H1 (cell line): ENCODE data around the gene NLRX1. TPM values are rescaled to one million over a fixed set of nuclear protein-coding genes. Genes with fewer than 3 reads are reported as not detected.

Experiments
- CTCF ChIA-PET: fragments of 300-600 bp; sonication (Branson Sonifier 250); formaldehyde crosslinking; loops from one replicate; lab custom pipeline; 2021; ENCODE audit not compliant: partially characterized antibody; lab: Charles Lee
- POLR2A ChIA-PET: fragments of 300-600 bp; sonication (Branson Sonifier 250); formaldehyde crosslinking; loops from one replicate; lab custom pipeline; 2021; ENCODE audit warnings: inconsistent platforms; ENCODE audit not compliant: partially characterized antibody; lab: Charles Lee
- DNase-seq, 2 experiments: peaks; one replicate each; pipeline versions ENCODE4 v3.0.0 to v3.0.0-alpha.2; 2010 to 2022; ENCODE audit warnings: low spot score in 2 of 2, low read depth in 1 of 2, mixed read lengths in 1 of 2
- FAIRE-seq: peaks from 2 replicates; lab custom pipeline; 2011; peaks lifted over from hg19 to GRCh38; lab: Jason Lieb, UNC
- H2AFZ ChIP-seq: 2 replicates; pipeline ENCODE4 v1.8.1; 2012; ENCODE audit warnings: low read length, inconsistent platforms
- H2AK5ac ChIP-seq: 2 replicates; pipeline ENCODE4 v1.6.1; 2013; ENCODE audit warnings: low read depth, low read length
- H2BK120ac ChIP-seq: replicated peaks from 2 replicates; pipeline ENCODE3; 2013; ENCODE audit warnings: low read depth, low read length, inconsistent platforms
- H2BK12ac ChIP-seq: 2 replicates; pipeline ENCODE4 v1.6.1; 2013; ENCODE audit warnings: low read depth, low read length
- H2BK15ac ChIP-seq: 2 replicates; pipeline ENCODE4 v1.6.1; 2013; ENCODE audit warnings: low read length
- H2BK20ac ChIP-seq: 2 replicates; pipeline ENCODE4 v1.6.1; 2013; ENCODE audit warnings: low read length
- H2BK5ac ChIP-seq: 2 replicates; pipeline ENCODE4 v1.6.1; 2013; ENCODE audit warnings: low read depth, low read length
- H3K14ac ChIP-seq: 2 replicates; pipeline ENCODE4 v1.6.1; 2013; ENCODE audit warnings: inconsistent platforms; ENCODE audit not compliant: insufficient read length
- H3K18ac ChIP-seq: 2 replicates; pipeline ENCODE4 v1.6.1; 2013; ENCODE audit warnings: low read length; ENCODE audit errors: extremely low read depth
- H3K23ac ChIP-seq: 2 replicates; pipeline ENCODE4 v1.6.1; 2013; ENCODE audit warnings: inconsistent platforms; ENCODE audit not compliant: insufficient read length
- H3K23me2 ChIP-seq: 2 replicates; pipeline ENCODE4 v1.6.1; 2013; ENCODE audit warnings: low read depth, low read length
- H3K27ac ChIP-seq: 2 replicates; pipeline ENCODE4 v1.6.1; 2011; ENCODE audit warnings: low read depth, low read length, inconsistent platforms
- H3K27me3 ChIP-seq, 4 experiments: replicated peaks in 1 of 4; 1 replicate in 1 of 4; 2 replicates in 3 of 4; pipeline versions ENCODE4 v1.6.1 to v1.8.1; 2011 to 2013; ENCODE audit warnings: low read length in 3 of 4, mild to moderate bottlenecking in 3 of 4, inconsistent platforms in 2 of 4, mixed read lengths in 2 of 4, moderate library complexity in 1 of 4; ENCODE audit not compliant: control insufficient read depth in 3 of 4, insufficient read depth in 3 of 4; ENCODE audit errors: extremely low read depth in 1 of 4
- H3K36me3 ChIP-seq, 4 experiments: 2 replicates each; pipeline versions ENCODE4 v1.6.1 to v1.8.1; 2011 to 2013; ENCODE audit warnings: mild to moderate bottlenecking in 4 of 4, low read length in 3 of 4, moderate library complexity in 2 of 4, control low read depth in 1 of 4, inconsistent platforms in 1 of 4; ENCODE audit not compliant: insufficient read depth in 4 of 4, control insufficient read depth in 2 of 4
- H3K4ac ChIP-seq: replicated peaks from 2 replicates; pipeline ENCODE3; 2013; ENCODE audit warnings: low read length, low read depth, mixed read lengths, inconsistent platforms; ENCODE audit not compliant: insufficient read length
- H3K4me1 ChIP-seq, 4 experiments: replicated peaks in 1 of 4; 1 replicate in 1 of 4; 2 replicates in 3 of 4; pipeline versions ENCODE4 v1.6.1 to v1.8.1; 2011 to 2013; ENCODE audit warnings: low read length in 3 of 4, inconsistent platforms in 2 of 4, mixed read lengths in 1 of 4; ENCODE audit not compliant: insufficient read depth in 4 of 4, control insufficient read depth in 3 of 4
- H3K4me2 ChIP-seq, 2 experiments: 2 replicates each; pipeline versions ENCODE4 v1.6.1 to v1.8.1; 2011 to 2013; ENCODE audit warnings: low read depth in 2 of 2, low read length in 2 of 2, control low read depth in 1 of 2, inconsistent platforms in 1 of 2, mild to moderate bottlenecking in 1 of 2; ENCODE audit not compliant: insufficient read depth in 1 of 2
- H3K4me3 ChIP-seq, 4 experiments: fragments of 200-600, 300-600 bp in 1 of 4; sonication (generic), shearing (Covaris generic), sonication (Bioruptor Twin) in 1 of 4; 2 replicates each; pipeline versions ENCODE4 v1.5.1 to v1.8.1; 2011 to 2016; ENCODE audit warnings: low read length in 4 of 4, low read depth in 3 of 4, control low read depth in 2 of 4, inconsistent platforms in 2 of 4, mild to moderate bottlenecking in 2 of 4, mixed read lengths in 1 of 4, moderate library complexity in 1 of 4; ENCODE audit not compliant: insufficient read depth in 2 of 4; ENCODE audit errors: extremely low read depth in 1 of 4
- H3K56ac ChIP-seq: replicated peaks from 2 replicates; pipeline ENCODE3; 2013; ENCODE audit warnings: low read depth, mild to moderate bottlenecking, mixed read lengths, low read length, inconsistent platforms; ENCODE audit not compliant: insufficient read length
- H3K79me1 ChIP-seq: 2 replicates; pipeline ENCODE4 v1.6.1; 2013; ENCODE audit warnings: low read depth, low read length, control low read depth
- H3K79me2 ChIP-seq, 2 experiments: 2 replicates each; pipeline versions ENCODE4 v1.6.1 to v1.8.1; 2012 to 2013; ENCODE audit warnings: low read length in 2 of 2, mild to moderate bottlenecking in 2 of 2, inconsistent platforms in 1 of 2; ENCODE audit not compliant: insufficient read depth in 2 of 2, control insufficient read depth in 1 of 2
- H3K9ac ChIP-seq, 4 experiments: replicated peaks in 1 of 4; 1 replicate in 1 of 4; 2 replicates in 3 of 4; pipeline versions ENCODE4 v1.6.1 to v1.8.1; 2011 to 2013; ENCODE audit warnings: low read depth in 3 of 4, low read length in 3 of 4, control low read depth in 2 of 4, mild to moderate bottlenecking in 2 of 4, moderate library complexity in 2 of 4, inconsistent platforms in 1 of 4; ENCODE audit errors: extremely low read depth in 1 of 4
- H3K9me3 ChIP-seq, 2 experiments: 2 replicates each; pipeline versions ENCODE4 v1.6.1 to v1.8.1; 2012 to 2013; ENCODE audit warnings: mild to moderate bottlenecking in 2 of 2, moderate library complexity in 2 of 2, control low read depth in 1 of 2, inconsistent platforms in 1 of 2, low read depth in 1 of 2, low read length in 1 of 2, mixed read lengths in 1 of 2; ENCODE audit not compliant: insufficient read depth in 2 of 2
- H4K20me1 ChIP-seq, 2 experiments: replicated peaks in 1 of 2; 2 replicates each; pipeline versions ENCODE3 to v1.8.1; 2011 to 2013; ENCODE audit warnings: inconsistent platforms in 2 of 2, low read length in 2 of 2, mild to moderate bottlenecking in 1 of 2; ENCODE audit not compliant: insufficient read depth in 2 of 2, control insufficient read depth in 1 of 2
- H4K5ac ChIP-seq: 2 replicates; pipeline ENCODE4 v1.6.1; 2013; ENCODE audit warnings: low read length, low read depth, mixed read lengths, inconsistent platforms; ENCODE audit not compliant: insufficient read length
- H4K8ac ChIP-seq: 2 replicates; pipeline ENCODE4 v1.8.0; 2013; ENCODE audit warnings: mild to moderate bottlenecking, moderate library complexity, low read length, inconsistent platforms; ENCODE audit not compliant: insufficient read depth; ENCODE audit errors: extremely low read depth
- H4K91ac ChIP-seq: replicated peaks from 2 replicates; pipeline ENCODE3; 2013; ENCODE audit warnings: low read length, mixed read lengths, inconsistent platforms; ENCODE audit not compliant: insufficient read length
- FOSL1 ChIP-seq: IDR thresholded peaks from 2 replicates; pipeline ENCODE4 v1.6.1; 2011; ENCODE audit warnings: mild to moderate bottlenecking, low read depth, low read length, moderate library complexity; ENCODE audit not compliant: insufficient read depth
- GTF2F1 ChIP-seq: IDR thresholded peaks from 2 replicates; pipeline ENCODE4 v1.6.1; 2012; ENCODE audit warnings: low read depth, low read length, improper control_type of control experiment, borderline replicate concordance
- NANOG ChIP-seq: IDR thresholded peaks from 2 replicates; pipeline ENCODE4 v1.6.1; 2011; ENCODE audit warnings: low read length, low read depth, mild to moderate bottlenecking, inconsistent platforms; ENCODE audit not compliant: insufficient read depth, poor library complexity, severe bottlenecking
- PHF8 ChIP-seq: fragments of 200-600 bp; sonication (generic); conservative IDR thresholded peaks from 2 replicates; pipeline ENCODE4 v1.7.1; 2012; ENCODE audit warnings: low read depth, mild to moderate bottlenecking, inconsistent platforms, low read length, moderate library complexity
- WGBS, 2 experiments: shearing (Covaris generic) in 1 of 2; methylation state at CpG; one replicate each; pipeline versions ENCODE4 v1.1.6 to v1.1.7; 2013 to 2015; ENCODE audit warnings: low lambda C conversion rate in 2 of 2, mixed read lengths in 2 of 2, inconsistent platforms in 1 of 2, low coverage in 1 of 2, missing lambda C conversion rate in 1 of 2; ENCODE audit not compliant: insufficient replicate concordance in 2 of 2, insufficient coverage in 1 of 2, insufficient read length in 1 of 2; ENCODE audit errors: extremely low coverage in 1 of 2, missing lambda C conversion rate in 1 of 2; 5-methylcytosine and 5-hydroxymethylcytosine counted together
- polyA plus RNA-seq, 7 experiments: library from polyadenylated mRNA; depleted of rRNA in 3 of 7; stranded (reverse) in 5 of 7; unstranded in 2 of 7; fragments of >200 nt in 5 of 7; fragments of 200-250 nt in 2 of 7; gene quantifications; 1 replicate in 5 of 7; 2 replicates in 1 of 7; 4 replicates in 1 of 7; pipeline versions ENCODE4 v1.2.1 to v1.2.3, GENCODE V29; 2011 to 2013; ENCODE audit warnings: missing spikeins in 2 of 7, mixed read lengths in 2 of 7
- total RNA-seq: library from RNA; stranded (reverse); fragmentation: NEBNext Ultra II Directional; extraction: Animal tissue kit (Norgen Biotek cat#: 25700); gene quantifications from 2 replicates; pipeline ENCODE4 v1.2.1, GENCODE V29; 2021
- TF ChIP-seq, protein P1 (sequence below): IDR thresholded peaks from 2 replicates; pipeline ENCODE4 v1.6.1; 2012; ENCODE audit warnings: inconsistent platforms

NLRX1 gene
- total and polyA plus RNA-seq, 2 of the 8 experiments (the other 6 are each of a cell fraction or from before 2014, with no cell fraction given) = 13.2 to 18.6 TPM

DNA sequence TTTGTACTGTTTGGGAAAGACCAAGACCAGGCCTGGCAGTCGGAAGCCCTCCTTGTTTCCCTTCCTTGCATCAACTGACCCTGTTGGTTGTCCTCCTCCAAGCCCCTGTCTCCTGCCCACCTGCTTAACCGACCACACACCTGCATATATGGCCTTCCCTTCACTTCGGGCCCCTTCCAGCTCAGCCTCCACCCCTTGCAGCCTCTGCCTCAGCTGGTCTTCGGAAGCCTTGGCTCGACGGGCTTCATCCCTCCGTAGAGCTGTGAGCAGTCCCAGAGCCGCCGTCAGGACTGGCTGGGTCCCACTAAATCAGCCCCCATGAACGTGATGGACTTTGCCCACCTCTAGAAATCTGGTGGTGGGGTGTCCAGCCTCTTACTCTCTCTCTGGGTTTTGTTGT is 25.1 kb downstream of the NLRX1 start:
- H3K4me3 ChIP-seq = no peak overlapping the region
- no peak overlapping the region for H2BK20ac ChIP-seq
- H2AK5ac ChIP-seq = no peak overlapping the region
- H2BK5ac ChIP-seq = no peak overlapping the region
- 87% methylated on average over 10 of the region's 10 CpGs; no CpG with 5 or more reads in 1 of the 2 experiments for WGBS, 2 experiments
- no peak overlapping the region for H3K9ac ChIP-seq
- peak overlapping the region; percentile 61; the same call in 1 of the 2 replicates for H2BK15ac ChIP-seq
- H3K9me3 ChIP-seq = no peaks in the 10 kb centered on the region
- no peak overlapping the region for H3K18ac ChIP-seq
- no peaks in the 10 kb centered on the region for H3K27me3 ChIP-seq
- H3K36me3 ChIP-seq = no peaks in the 10 kb centered on the region
- no peak overlapping the region for H2BK120ac ChIP-seq
- no peak overlapping the region for H3K4me2 ChIP-seq
- no peak overlapping the region for H4K5ac ChIP-seq
- H2AFZ ChIP-seq = no peak overlapping the region
- ChIA-PET POLR2A (interaction anchor here (1.4 to 2.9 kb wide), 3 partner anchors 11 to 25 kb away, joined by 5 to 7 read pairs (median 6); no protein-coding TSS in a partner anchor), CTCF (interaction anchor here (0.6 to 20.1 kb wide), 5 partner anchors 11 to 89 kb away, joined by 3 to 367 read pairs (median 33); partner anchors contain the start of genes ABCG4 and NHERF4)
- peaks cover 0 to 5% (median under 1%) of the 10 kb centered on the region in 4 experiments; a peak in 4 of 7 replicates for H3K4me1 ChIP-seq
- FAIRE-seq = no peak
- no peaks in the 10 kb centered on the region for H3K79me1 ChIP-seq
- no peak overlapping the region for H3K27ac ChIP-seq
- no peak overlapping the region for H3K23ac ChIP-seq
- no peak overlapping the region for H4K91ac ChIP-seq
- TF ChIP-seq FOSL1 = no peak
- no peak for TF ChIP-seq NANOG
- TF ChIP-seq PHF8 = no peak
- no peak for TF ChIP-seq GTF2F1
- TF ChIP-seq, protein P1, sequence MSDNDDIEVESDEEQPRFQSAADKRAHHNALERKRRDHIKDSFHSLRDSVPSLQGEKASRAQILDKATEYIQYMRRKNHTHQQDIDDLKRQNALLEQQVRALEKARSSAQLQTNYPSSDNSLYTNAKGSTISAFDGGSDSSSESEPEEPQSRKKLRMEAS = no peak
- H3K79me2 ChIP-seq = no peaks in the 10 kb centered on the region
- no peak overlapping the region; the same call in 1 of the 2 replicates for H4K8ac ChIP-seq
- H3K14ac ChIP-seq = no peak overlapping the region
- no peak overlapping the region for H3K4ac ChIP-seq
- no peaks in the 10 kb centered on the region for H4K20me1 ChIP-seq
- H2BK12ac ChIP-seq = 0 out of 2 replicates have a peak overlapping the region, but pooled peaks have one; percentile 27
- DNase-seq = no peak
- no peaks in the 10 kb centered on the region for H3K23me2 ChIP-seq
- H3K56ac ChIP-seq = no peak overlapping the region
